HepG2 (cell line): ENCODE measurements around the gene SSBP4. TPM values are rescaled to one million over a fixed set of nuclear protein-coding genes. Genes with fewer than 3 reads are reported as not detected.

Source experiments
- AFF4 ChIP-seq: sonication (generic); formaldehyde crosslinking; IDR thresholded peaks from 2 replicates; pipeline ENCODE4 v1.4.0; 2020; ENCODE audit warnings: missing genetic modification reagents
- FIP1L1 ChIP-seq: fragments of 200-400 bp; formaldehyde crosslinking; IDR thresholded peaks from 2 replicates; pipeline ENCODE4 v1.6.1; 2018; ENCODE audit warnings: low read depth, mild to moderate bottlenecking, low read length, moderate library complexity, borderline replicate concordance; ENCODE audit not compliant: insufficient read depth
- HMG20B ChIP-seq: conservative IDR thresholded peaks from 2 replicates; pipeline ENCODE4 v1.6.1; 2016; ENCODE audit warnings: missing genetic modification reagents, missing compliant biosample characterization
- HOMEZ ChIP-seq: IDR thresholded peaks from 2 replicates; pipeline ENCODE4 v1.6.1; 2016; ENCODE audit warnings: low read depth
- HOXD1 ChIP-seq: sonication (generic); formaldehyde crosslinking; IDR thresholded peaks from 2 replicates; pipeline ENCODE4 v1.5.0; 2020; ENCODE audit warnings: missing genetic modification reagents
- KDM1A ChIP-seq: IDR thresholded peaks from 2 replicates; pipeline ENCODE4 v1.6.1; 2016; ENCODE audit warnings: missing compliant biosample characterization
- KLF12 ChIP-seq: sonication (generic); formaldehyde crosslinking; IDR thresholded peaks from 2 replicates; pipeline ENCODE4 v1.4.0; 2020; ENCODE audit warnings: missing genetic modification reagents, borderline replicate concordance
- KLF13 ChIP-seq: sonication (generic); formaldehyde crosslinking; IDR thresholded peaks from 2 replicates; pipeline ENCODE4 v1.4.0; 2020; ENCODE audit warnings: mild to moderate bottlenecking, missing genetic modification reagents
- MAFF ChIP-seq: IDR thresholded peaks from 2 replicates; pipeline ENCODE4 v1.6.1; 2011; ENCODE audit warnings: low read depth, low read length, improper control_type of control experiment
- NFKBIZ ChIP-seq: IDR thresholded peaks from 2 replicates; pipeline ENCODE4 v1.6.1; 2018; ENCODE audit warnings: missing genetic modification reagents, missing compliant biosample characterization
- RFX1 ChIP-seq: fragments of 450-650 bp; IDR thresholded peaks from 2 replicates; pipeline ENCODE4 v1.6.1; 2017
- RFX3 ChIP-seq: IDR thresholded peaks from 2 replicates; pipeline ENCODE4 v1.6.1; 2016; ENCODE audit warnings: missing biosample characterization, missing genetic modification reagents
- TCF7L2 ChIP-seq: IDR thresholded peaks from 2 replicates; pipeline ENCODE4 v1.6.1; 2011; ENCODE audit warnings: mild to moderate bottlenecking, low read depth, low read length, moderate library complexity
- THAP7 ChIP-seq: sonication (generic); formaldehyde crosslinking; IDR thresholded peaks from 2 replicates; pipeline ENCODE4 v1.8.1; 2023; ENCODE audit warnings: mild to moderate bottlenecking, missing genetic modification reagents
- ZFP91 ChIP-seq: sonication (generic); formaldehyde crosslinking; IDR thresholded peaks from 2 replicates; pipeline ENCODE4 v1.9.0; 2022; ENCODE audit warnings: missing genetic modification reagents, mild to moderate bottlenecking, borderline replicate concordance
- ZNF10 ChIP-seq: sonication (generic); formaldehyde crosslinking; IDR thresholded peaks from 2 replicates; pipeline ENCODE4 v1.4.0; 2020; ENCODE audit warnings: mild to moderate bottlenecking, low read depth, missing genetic modification reagents, borderline replicate concordance
- ZNF367 ChIP-seq: sonication (generic); formaldehyde crosslinking; IDR thresholded peaks from 2 replicates; pipeline ENCODE4 v1.4.0; 2020; ENCODE audit warnings: missing genetic modification reagents, borderline replicate concordance
- ZNF430 ChIP-seq: sonication (generic); formaldehyde crosslinking; IDR thresholded peaks from 2 replicates; pipeline ENCODE4 v1.9.0; 2021; ENCODE audit warnings: mild to moderate bottlenecking, missing genetic modification reagents
- ZSCAN5A ChIP-seq: sonication (generic); formaldehyde crosslinking; IDR thresholded peaks from 2 replicates; pipeline ENCODE4 v1.8.0; 2022; ENCODE audit warnings: mild to moderate bottlenecking, missing genetic modification reagents, borderline replicate concordance
- polyA plus RNA-seq, 8 experiments: library from polyadenylated mRNA; depleted of rRNA in 3 of 8; stranded (reverse) in 7 of 8; unstranded in 1 of 8; fragments of >200 nt; fragmentation: Illumina TruSeq in 4 of 8; extraction: Trizol in 4 of 8; gene quantifications; 2 replicates each; pipeline versions ENCODE4 v1.2.1 to v1.2.3, GENCODE V29; 2011 to 2016; ENCODE audit warnings: low read depth in 4 of 8, missing spikeins in 1 of 8, mixed read lengths in 1 of 8; ENCODE audit not compliant: insufficient read depth in 1 of 8
- total RNA-seq, 5 experiments: library from RNA; depleted of rRNA; stranded (reverse); fragments of >200 nt; fragmentation: Illumina TruSeq; extraction: Trizol; gene quantifications; 2 replicates each; pipeline ENCODE4 v1.2.3, GENCODE V29; 2016; ENCODE audit warnings: low read depth in 1 of 5

The SSBP4 gene
- total and polyA plus RNA-seq, 2 of the 13 experiments (the other 11 are each of a cell fraction or from before 2014, with no cell fraction given), result 20.8 to 39.5 TPM

- TF ChIP-seq AFF4 (no peak), ZFP91 (CRISPR knock-in tag) (peak; percentile 88), THAP7 (CRISPR knock-in tag) (peak; percentile 78; the same call in 1 of the 2 replicates), ZSCAN5A (CRISPR knock-in tag) (peak; percentile 92; the same call in 1 of the 2 replicates), HOXD1 (CRISPR knock-in tag) (no peak), KLF12 (0 out of 2 replicates have a peak, but pooled peaks have one; percentile 68), FIP1L1 (0 out of 2 replicates have a peak, but pooled peaks have one; percentile 49), ZNF10 (CRISPR knock-in tag) (no peak), HOMEZ (peak; percentile 39), KLF13 (no peak), RFX3 (CRISPR knock-in tag) (no peak), ZNF430 (CRISPR knock-in tag) (peak; percentile 60; the same call in 1 of the 2 replicates), MAFF (peak; percentile 40; the same call in 1 of the 2 replicates), NFKBIZ (CRISPR knock-in tag) (peak; percentile 86), KDM1A (peak; percentile 94), TCF7L2 (peak; percentile 65; the same call in 1 of the 2 replicates), RFX1 (no peak), ZNF367 (CRISPR knock-in tag) (no peak), HMG20B (peak; percentile 85)
Observed at GRCh38 chr19:18379803-18380747, 39.1 kb upstream of the SSBP4 start (continued).
